Neuronal stem cell (in vitro differentiated cells): ENCODE measurements around the gene COX8A.

Source experiments
- DNase-seq: peaks from one replicate; pipeline ENCODE4 v3.0.0-alpha.2; 2013; ENCODE audit warnings: low spot score
- H2AFZ ChIP-seq: one replicate; pipeline ENCODE4 v1.6.1; 2013; ENCODE audit warnings: mild to moderate bottlenecking, low read length, inconsistent platforms
- H2AK5ac ChIP-seq: 2 replicates; pipeline ENCODE4 v1.6.1; 2013; ENCODE audit warnings: low read depth, mild to moderate bottlenecking, inconsistent platforms, low read length, moderate library complexity, mixed read lengths
- H2BK120ac ChIP-seq: 2 replicates; pipeline ENCODE4 v1.6.1; 2013; ENCODE audit warnings: low read depth, mild to moderate bottlenecking, inconsistent platforms, low read length, moderate library complexity, mixed read lengths
- H2BK12ac ChIP-seq: one replicate; pipeline ENCODE4 v1.6.1; 2013; ENCODE audit warnings: low read length, inconsistent platforms
- H2BK15ac ChIP-seq: 2 replicates; pipeline ENCODE4 v1.6.1; 2013; ENCODE audit warnings: mild to moderate bottlenecking, low read length, inconsistent platforms, mixed read lengths
- H2BK5ac ChIP-seq: one replicate; pipeline ENCODE4 v1.6.1; 2013; ENCODE audit warnings: inconsistent platforms, mild to moderate bottlenecking, low read length, moderate library complexity
- H3K14ac ChIP-seq: one replicate; pipeline ENCODE4 v1.6.1; 2013; ENCODE audit warnings: low read length, inconsistent platforms
- H3K18ac ChIP-seq: 2 replicates; pipeline ENCODE4 v1.6.1; 2013; ENCODE audit warnings: low read length, inconsistent platforms
- H3K23ac ChIP-seq: 2 replicates; pipeline ENCODE4 v1.6.1; 2013; ENCODE audit warnings: low read depth, mild to moderate bottlenecking, mixed read lengths, low read length, inconsistent platforms; ENCODE audit not compliant: poor library complexity
- H3K27ac ChIP-seq: replicated peaks from 3 replicates; pipeline ENCODE4 v1.5.1; 2013; ENCODE audit warnings: low read length, inconsistent platforms
- H3K27me3 ChIP-seq, 3 experiments: 2 replicates each; pipeline ENCODE4 v1.6.1; 2013; ENCODE audit warnings: low read length in 3 of 3, mild to moderate bottlenecking in 2 of 3, inconsistent platforms in 1 of 3, low read depth in 1 of 3, mixed read lengths in 1 of 3, moderate library complexity in 1 of 3; ENCODE audit not compliant: control insufficient read depth in 3 of 3, insufficient read depth in 3 of 3
- H3K36me3 ChIP-seq, 2 donors: replicated peaks in 1 of 2; 2 replicates each; pipeline ENCODE4 v1.6.1; 2013; ENCODE audit warnings: low read length in 2 of 2; ENCODE audit not compliant: control insufficient read depth in 2 of 2, insufficient read depth in 2 of 2
- H3K4ac ChIP-seq: 2 replicates; pipeline ENCODE4 v1.6.1; 2013; ENCODE audit warnings: inconsistent platforms, mild to moderate bottlenecking, low read length, moderate library complexity
- H3K4me1 ChIP-seq, 2 donors: 1 replicate in 1 of 2; 2 replicates in 1 of 2; pipeline ENCODE4 v1.6.1; 2013; ENCODE audit warnings: low read length in 2 of 2, low read depth in 1 of 2; ENCODE audit not compliant: control insufficient read depth in 2 of 2, insufficient read depth in 1 of 2
- H3K4me2 ChIP-seq: one replicate; pipeline ENCODE4 v1.6.1; 2013; ENCODE audit warnings: mild to moderate bottlenecking, low read length, inconsistent platforms; ENCODE audit not compliant: insufficient read depth, poor library complexity, severe bottlenecking
- H3K4me3 ChIP-seq, 2 donors: 2 replicates each; pipeline ENCODE4 v1.5.1; 2013; ENCODE audit warnings: low read length in 2 of 2, mild to moderate bottlenecking in 2 of 2, inconsistent platforms in 1 of 2, moderate library complexity in 1 of 2
- H3K79me1 ChIP-seq: one replicate; pipeline ENCODE4 v1.6.1; 2013; ENCODE audit warnings: low read depth, mild to moderate bottlenecking, inconsistent platforms, low read length, moderate library complexity
- H3K9ac ChIP-seq: one replicate; pipeline ENCODE4 v1.6.1; 2013; ENCODE audit warnings: mild to moderate bottlenecking, low read depth, low read length, inconsistent platforms; ENCODE audit not compliant: poor library complexity
- H3K9me3 ChIP-seq, 2 donors: replicated peaks in 1 of 2; 2 replicates each; pipeline versions ENCODE3 to v1.6.1; 2013; ENCODE audit warnings: low read length in 2 of 2, mild to moderate bottlenecking in 2 of 2, inconsistent platforms in 1 of 2, low read depth in 1 of 2, mixed read lengths in 1 of 2, moderate library complexity in 1 of 2; ENCODE audit not compliant: control insufficient read depth in 2 of 2, insufficient read depth in 1 of 2
- H4K8ac ChIP-seq: one replicate; pipeline ENCODE4 v1.6.1; 2013; ENCODE audit warnings: low read depth, mild to moderate bottlenecking, inconsistent platforms, low read length, moderate library complexity
- H4K91ac ChIP-seq: one replicate; pipeline ENCODE4 v1.6.1; 2013; ENCODE audit warnings: low read length, low read depth, mild to moderate bottlenecking, inconsistent platforms; ENCODE audit not compliant: poor library complexity
- WGBS, 2 donors: extraction: QIAGEN DNeasy Blood & Tissue Kit; methylation state at CpG; one replicate each; pipeline ENCODE4 v1.1.7; 2013; ENCODE audit warnings: missing lambda C conversion rate in 2 of 2, mixed read lengths in 1 of 2; ENCODE audit not compliant: insufficient read length in 2 of 2, insufficient replicate concordance in 1 of 2; ENCODE audit errors: extremely low coverage in 2 of 2; 5-methylcytosine and 5-hydroxymethylcytosine counted together

COX8A gene

GRCh38 chr11:63933459-63933858, 41.0 kb upstream of the COX8A start:
- H3K79me1 ChIP-seq: peaks cover 2% of the 10 kb centered on the region
- no CpG with 5 or more reads among the region's 1 CpG for WGBS, 2 donors
- no peak overlapping the region for H2BK5ac ChIP-seq
- no peak overlapping the region for H3K4ac ChIP-seq
- peak overlapping the region; percentile 24 for H3K9ac ChIP-seq
- H3K4me2 ChIP-seq: no peak overlapping the region
- H3K4me1 ChIP-seq: peaks cover 2 to 10% of the 10 kb centered on the region in 2 donors
- no peak overlapping the region for H2BK15ac ChIP-seq
- H2AK5ac ChIP-seq: peak overlapping the region; percentile 76
- no peak for DNase-seq
- no peak overlapping the region for H4K91ac ChIP-seq
- H3K4me3 ChIP-seq: no peak overlapping the region
- no peak overlapping the region for H2BK12ac ChIP-seq
- H3K36me3 ChIP-seq: no peaks in the 10 kb centered on the region
- H3K9me3 ChIP-seq: no peaks in the 10 kb centered on the region
- H3K18ac ChIP-seq: peak overlapping the region; percentile 29
- no peak overlapping the region for H4K8ac ChIP-seq
- H2BK120ac ChIP-seq: no peak overlapping the region
- no peak overlapping the region for H3K23ac ChIP-seq
- peaks cover 0 to 2% (median 0%) of the 10 kb centered on the region in 3 experiments for H3K27me3 ChIP-seq
- no peak overlapping the region for H3K14ac ChIP-seq
- no peak overlapping the region for H3K27ac ChIP-seq
- H2AFZ ChIP-seq: no peak overlapping the region

GRCh38 chr11:63937713-63938478, 36.5 kb upstream of the COX8A start:
- H3K27ac ChIP-seq: peak overlapping the region; percentile 20
- no peak overlapping the region for H3K23ac ChIP-seq
- peak overlapping the region; percentile 38 for H3K18ac ChIP-seq
- H2BK120ac ChIP-seq: no peak overlapping the region
- H3K9ac ChIP-seq: peak overlapping the region; percentile 72
- H2AK5ac ChIP-seq: no peak overlapping the region
- H3K4me3 ChIP-seq: peak overlapping the region; percentile 76 to 85
- DNase-seq: no peak
- peaks cover 12% of the 10 kb centered on the region for H3K79me1 ChIP-seq
- no peaks in the 10 kb centered on the region for H3K27me3 ChIP-seq
- H3K4me1 ChIP-seq: peaks cover 2 to 5% of the 10 kb centered on the region in 2 donors
- peak overlapping the region; percentile 92 for H2AFZ ChIP-seq
- H2BK12ac ChIP-seq: no peak overlapping the region
- no CpG with 5 or more reads among the region's 30 CpGs for WGBS, 2 donors
- H2BK5ac ChIP-seq: peak overlapping the region; percentile 9
- H3K36me3 ChIP-seq: peaks cover 0 to 19% of the 10 kb centered on the region in 2 donors
- H2BK15ac ChIP-seq: no peak overlapping the region
- peak overlapping the region; percentile 74 for H3K4me2 ChIP-seq
- H3K14ac ChIP-seq: no peak overlapping the region
- H3K9me3 ChIP-seq: no peaks in the 10 kb centered on the region
- no peak overlapping the region for H4K8ac ChIP-seq
- H4K91ac ChIP-seq: no peak overlapping the region
- no peak overlapping the region for H3K4ac ChIP-seq

GRCh38 chr11:63938479-63939396, 35.7 kb upstream of the COX8A start, which contains the start of gene NAA40:
Gene NAA40, plus strand, starts transcription at chr11:63939002. Its CDS starts 95 bp downstream, at chr11:63939097.
- H3K9ac ChIP-seq: peak within 1 kb of the TSS; percentile 99
- peak within 1 kb of the TSS; percentile 66 for H3K4ac ChIP-seq
- H3K79me1 ChIP-seq: peaks cover 18% of the 10 kb centered on the region
- no peak within 1 kb of the TSS for H4K91ac ChIP-seq
- H3K27me3 ChIP-seq: no peaks in the 10 kb centered on the region
- peaks cover 2 to 5% of the 10 kb centered on the region in 2 donors for H3K4me1 ChIP-seq
- H3K4me2 ChIP-seq: peak within 1 kb of the TSS; percentile 93
- H3K14ac ChIP-seq: peak within 1 kb of the TSS; percentile 86
- H3K4me3 ChIP-seq: peak within 1 kb of the TSS; percentile 85 to 90
- H3K9me3 ChIP-seq: no peaks in the 10 kb centered on the region
- peak; percentile 98 for DNase-seq
- H2AFZ ChIP-seq: peak within 1 kb of the TSS; percentile 92
- peak within 1 kb of the TSS; percentile 100 for H3K18ac ChIP-seq
- H2BK12ac ChIP-seq: no peak within 1 kb of the TSS
- WGBS, 2 donors: no CpG with 5 or more reads among the region's 92 CpGs
- no peak within 1 kb of the TSS for H2BK120ac ChIP-seq
- no peak within 1 kb of the TSS for H2AK5ac ChIP-seq
- peak within 1 kb of the TSS; percentile 64 for H2BK15ac ChIP-seq
- peak within 1 kb of the TSS; percentile 98 for H3K23ac ChIP-seq
- peak within 1 kb of the TSS; percentile 88 for H3K27ac ChIP-seq
- H4K8ac ChIP-seq: peak within 1 kb of the TSS; percentile 74
- H3K36me3 ChIP-seq: peaks cover 0 to 24% of the 10 kb centered on the region in 2 donors
- H2BK5ac ChIP-seq: peak within 1 kb of the TSS; percentile 99
